H54 (cell line): ENCODE measurements around the gene ACOT7.

ENCODE experiments used
- DNase-seq: peaks from one replicate; pipeline ENCODE4 v3.0.0; 2011; ENCODE audit warnings: low spot score, mixed read lengths; ENCODE audit not compliant: insufficient read length
- FAIRE-seq: peaks from 3 replicates; lab custom pipeline; 2011; peaks lifted over from hg19 to GRCh38; lab: Jason Lieb, UNC
- POLR2A ChIP-seq: IDR thresholded peaks from 2 replicates; pipeline ENCODE4 v1.6.1; 2011; ENCODE audit warnings: low read depth, mild to moderate bottlenecking, low read length

The ACOT7 gene

DNA sequence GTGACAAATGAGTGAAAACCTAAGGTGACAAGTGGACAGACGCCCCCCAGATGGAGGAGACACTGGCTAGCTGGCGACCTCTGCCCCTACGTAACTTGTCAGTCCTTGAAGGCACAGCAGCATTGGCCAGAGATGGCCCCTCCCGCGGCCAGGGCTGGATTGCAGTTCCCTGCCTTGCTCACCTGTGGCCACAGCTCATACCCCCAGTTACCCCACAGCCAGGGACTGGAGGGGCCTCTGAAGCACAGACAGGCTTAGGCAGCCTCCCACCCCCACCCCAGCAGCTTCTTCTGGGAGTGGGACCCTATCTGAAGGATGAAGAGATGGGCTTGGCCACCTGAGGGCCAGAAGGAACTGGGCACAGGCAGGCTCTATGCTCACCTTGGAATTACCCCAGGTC, 145.9 kb downstream of the ACOT7 start:
- DNase-seq (no peak), FAIRE-seq (no peak)
- TF ChIP-seq POLR2A, result no peak

- DNase-seq (peak; percentile 94), FAIRE-seq (no peak)
- TF ChIP-seq POLR2A, result no peak
These were observed 146.8 kb downstream of the ACOT7 start for GRCh38 chr1:6246497-6247467.

GRCh38 chr1:6245869-6246496, 147.6 kb downstream of the ACOT7 start:
- TF ChIP-seq POLR2A, result no peak
- DNase-seq, result no peak
- no peak for FAIRE-seq

DNA sequence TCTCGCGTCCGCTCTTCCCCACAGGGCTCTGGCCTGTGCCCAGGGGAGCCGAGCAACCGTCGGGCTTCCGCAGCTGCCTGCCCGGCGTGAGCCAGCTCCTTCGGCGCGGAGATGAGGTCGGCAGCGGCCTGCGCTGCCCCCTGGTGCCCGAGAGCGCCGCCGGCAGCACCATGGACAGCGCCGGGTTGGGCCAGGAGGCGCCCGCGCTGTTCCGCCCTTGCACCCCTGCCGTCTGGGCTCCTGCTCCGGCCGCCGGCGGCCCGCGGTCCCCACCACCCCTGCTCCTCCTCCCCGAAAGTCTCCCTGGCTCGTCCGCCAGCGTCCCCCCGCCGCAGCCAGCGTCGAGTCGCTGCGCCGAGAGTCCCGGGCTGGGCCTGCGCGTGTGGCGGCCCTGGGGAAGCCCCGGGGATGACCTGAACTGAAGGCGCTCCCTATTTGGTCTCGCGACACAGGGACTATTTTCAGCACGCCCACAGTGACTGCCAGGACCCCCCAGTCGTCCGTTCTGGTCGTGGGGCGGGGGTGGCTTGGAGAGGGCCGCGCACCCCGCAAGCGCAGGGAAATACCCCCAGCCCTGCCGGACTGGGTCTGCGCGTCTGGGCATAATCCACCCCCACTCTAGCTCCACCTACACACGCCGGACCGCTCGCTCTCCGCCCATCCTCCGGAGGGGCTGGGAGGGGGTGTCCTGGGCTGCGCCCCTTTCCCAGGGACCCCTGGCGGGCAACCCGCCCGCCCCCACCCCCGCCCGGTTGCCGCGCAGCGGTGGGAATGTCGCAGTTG, 148.3 kb downstream of the ACOT7 start:
- no peak for TF ChIP-seq POLR2A
- DNase-seq (peak; percentile 87), FAIRE-seq (no peak)

DNA sequence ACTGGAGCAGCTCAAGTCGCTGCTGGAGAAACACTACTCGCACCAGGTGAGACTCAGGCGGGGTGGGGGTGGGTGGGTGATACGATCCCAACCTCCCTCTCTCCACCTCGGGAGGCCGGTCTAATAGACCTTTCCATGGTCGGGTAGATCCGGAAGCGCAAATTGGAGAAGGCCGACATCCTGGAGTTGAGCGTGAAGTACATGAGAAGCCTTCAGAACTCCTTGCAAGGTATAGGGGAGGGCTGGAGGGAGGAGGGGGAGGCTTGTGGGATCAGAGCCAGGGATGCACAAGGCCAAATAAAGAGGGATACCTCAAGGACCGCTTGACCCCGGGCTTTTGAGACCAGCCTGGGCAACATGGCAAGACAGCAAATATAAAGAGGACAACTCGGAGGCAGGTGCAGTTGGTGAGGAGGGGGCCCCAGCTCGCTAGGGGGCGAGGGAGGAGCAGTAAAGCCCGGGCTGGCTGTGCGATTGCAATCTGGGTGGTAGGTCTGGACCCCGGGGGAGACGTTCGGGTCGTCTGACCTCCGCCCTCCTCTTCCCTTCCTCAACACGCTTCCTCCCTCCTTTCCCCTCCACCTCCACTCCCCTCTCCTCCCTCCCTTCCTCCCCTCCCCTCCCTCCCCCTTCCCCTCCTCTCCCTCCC, 149.0 kb downstream of the ACOT7 start:
- DNase-seq (no peak), FAIRE-seq (no peak)
- TF ChIP-seq POLR2A, result no peak

DNA sequence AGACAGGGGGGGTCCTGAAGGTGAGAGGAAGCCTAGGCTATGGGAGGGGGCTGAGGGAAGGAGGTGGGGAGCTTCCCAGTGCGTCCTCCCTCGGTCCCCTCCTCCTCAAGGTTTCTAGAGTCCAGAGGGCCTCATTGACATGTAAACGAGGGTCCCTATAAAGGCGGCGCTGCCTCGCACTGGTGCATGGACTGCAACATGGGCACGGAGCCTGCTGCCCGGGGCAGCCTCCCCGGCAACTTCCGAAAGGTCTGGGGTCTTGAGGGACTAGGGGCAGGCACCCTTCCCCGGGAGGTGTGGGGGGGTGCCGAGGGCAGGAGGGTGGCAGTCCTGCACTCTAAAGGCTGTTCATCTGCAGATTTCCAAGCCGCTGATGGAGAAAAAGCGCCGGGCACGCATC, 149.6 kb downstream of the ACOT7 start, which contains the start of gene HES3:
Gene HES3, plus strand, starts transcription at position 187 of the 400 bp plus-strand sequence. Its CDS starts 187 bp downstream, at position 374.
- DNase-seq (no peak), FAIRE-seq (no peak)
- TF ChIP-seq POLR2A, result no peak

- FAIRE-seq, result no peak
- no peak for TF ChIP-seq POLR2A
- no peak for DNase-seq
These were observed 150.3 kb downstream of the ACOT7 start for GRCh38 chr1:6243053-6243834.

DNA sequence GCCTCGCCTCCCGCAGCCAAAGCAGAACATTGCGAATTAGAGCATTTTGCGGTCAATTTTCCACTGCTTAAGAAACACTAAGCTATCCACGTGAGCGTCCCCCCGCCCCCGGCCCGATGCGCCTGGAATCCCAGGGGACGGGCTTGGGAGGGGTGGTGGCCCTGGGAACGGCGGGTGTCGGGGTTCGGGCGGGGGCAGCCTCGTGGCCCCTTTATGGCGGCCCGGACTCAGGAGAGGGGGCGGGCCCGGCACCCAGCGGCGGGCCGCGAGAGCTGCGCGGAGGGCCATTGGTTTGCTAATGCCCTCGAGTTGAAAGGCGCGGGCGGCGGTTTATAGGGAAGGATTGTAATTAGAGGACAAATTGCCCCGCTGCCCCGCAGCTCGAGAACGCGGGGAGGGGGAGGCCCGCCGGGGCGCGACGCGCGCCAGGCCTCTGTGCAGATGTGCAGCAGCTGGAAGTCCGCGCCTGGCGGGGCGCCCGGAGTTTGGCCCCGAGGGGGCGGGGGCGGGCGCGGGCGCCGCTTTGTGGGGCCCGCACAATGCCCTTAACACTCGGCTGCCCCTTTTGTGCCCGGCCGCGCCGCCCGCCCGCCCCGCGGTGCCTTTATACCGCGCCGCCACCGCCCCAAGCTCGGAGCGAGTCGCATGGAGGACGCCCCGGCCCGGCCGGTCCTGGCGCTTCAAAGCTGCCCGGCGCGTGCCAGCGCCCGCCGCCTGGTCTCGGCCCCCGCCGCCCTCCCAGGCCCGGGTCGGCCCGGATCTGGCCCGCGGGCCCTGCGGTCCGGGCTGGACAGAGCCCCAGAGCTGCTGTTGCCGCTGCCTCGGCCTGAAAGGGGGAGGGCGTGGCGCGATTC, 151.5 kb downstream of the ACOT7 start:
- DNase-seq (no peak), FAIRE-seq (no peak)
- TF ChIP-seq POLR2A, result no peak

GRCh38 chr1:6241107-6241886, 152.3 kb downstream of the ACOT7 start:
- TF ChIP-seq POLR2A, result no peak
- DNase-seq, result no peak
- FAIRE-seq, result no peak

DNA sequence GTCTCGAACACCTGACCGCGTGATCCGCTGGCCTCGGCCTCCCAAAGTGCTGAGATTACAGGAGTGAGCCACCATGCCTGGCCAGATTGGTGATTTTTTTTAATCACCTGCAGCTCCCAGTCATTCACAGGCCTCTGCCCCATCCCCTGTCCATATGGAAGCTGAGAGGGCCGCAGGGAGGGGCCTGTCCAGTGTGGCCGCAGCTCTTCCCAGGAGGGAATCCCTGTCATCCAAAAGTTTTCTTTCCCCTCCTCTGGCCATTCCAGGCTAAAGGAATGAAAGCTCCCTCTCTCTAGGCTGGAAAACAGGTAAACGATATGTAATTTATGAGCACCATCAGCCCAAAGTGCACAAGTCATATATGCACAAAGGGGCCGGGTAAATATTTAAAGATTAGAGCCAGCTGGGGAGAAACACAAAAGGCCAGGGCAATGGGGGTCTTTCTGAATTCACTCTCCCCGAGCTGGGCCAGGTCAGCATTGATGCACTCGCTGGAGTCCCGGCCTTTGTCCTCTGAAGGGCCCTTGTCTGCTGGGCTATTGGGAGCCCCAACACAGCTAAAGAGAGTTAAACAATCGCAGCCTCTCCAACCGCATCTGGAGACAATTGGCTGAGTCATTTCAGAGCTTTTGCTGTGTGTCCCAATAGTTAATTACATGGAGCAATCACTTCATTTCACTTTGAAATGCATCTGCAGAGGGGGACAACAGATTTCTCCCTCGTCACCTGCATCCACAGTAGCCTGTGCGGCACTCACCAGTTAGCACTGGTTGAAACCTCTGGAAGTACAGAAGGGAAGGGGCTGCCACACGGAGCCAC, 153.4 kb downstream of the ACOT7 start:
- DNase-seq (no peak), FAIRE-seq (no peak)
- TF ChIP-seq POLR2A, result no peak
